Fibroblast of lung (primary cell): ENCODE results near the gene MEN1.

ENCODE experiments used
- EZH2 ChIP-seq: IDR thresholded peaks from 2 replicates; pipeline ENCODE4 v1.5.1; 2012; ENCODE audit warnings: low read length, control low read depth, mild to moderate bottlenecking; ENCODE audit errors: missing control alignments
- TF ChIP-seq, protein P1 (sequence below), 2 donors: IDR thresholded peaks in 1 of 2; conservative IDR thresholded peaks in 1 of 2; 1 replicate in 1 of 2; 2 replicates in 1 of 2; pipeline ENCODE4 v1.5.1; 2011 to 2012; ENCODE audit warnings: low read length in 2 of 2, control low read depth in 1 of 2, inconsistent platforms in 1 of 2, low read depth in 1 of 2, mild to moderate bottlenecking in 1 of 2

DNA sequence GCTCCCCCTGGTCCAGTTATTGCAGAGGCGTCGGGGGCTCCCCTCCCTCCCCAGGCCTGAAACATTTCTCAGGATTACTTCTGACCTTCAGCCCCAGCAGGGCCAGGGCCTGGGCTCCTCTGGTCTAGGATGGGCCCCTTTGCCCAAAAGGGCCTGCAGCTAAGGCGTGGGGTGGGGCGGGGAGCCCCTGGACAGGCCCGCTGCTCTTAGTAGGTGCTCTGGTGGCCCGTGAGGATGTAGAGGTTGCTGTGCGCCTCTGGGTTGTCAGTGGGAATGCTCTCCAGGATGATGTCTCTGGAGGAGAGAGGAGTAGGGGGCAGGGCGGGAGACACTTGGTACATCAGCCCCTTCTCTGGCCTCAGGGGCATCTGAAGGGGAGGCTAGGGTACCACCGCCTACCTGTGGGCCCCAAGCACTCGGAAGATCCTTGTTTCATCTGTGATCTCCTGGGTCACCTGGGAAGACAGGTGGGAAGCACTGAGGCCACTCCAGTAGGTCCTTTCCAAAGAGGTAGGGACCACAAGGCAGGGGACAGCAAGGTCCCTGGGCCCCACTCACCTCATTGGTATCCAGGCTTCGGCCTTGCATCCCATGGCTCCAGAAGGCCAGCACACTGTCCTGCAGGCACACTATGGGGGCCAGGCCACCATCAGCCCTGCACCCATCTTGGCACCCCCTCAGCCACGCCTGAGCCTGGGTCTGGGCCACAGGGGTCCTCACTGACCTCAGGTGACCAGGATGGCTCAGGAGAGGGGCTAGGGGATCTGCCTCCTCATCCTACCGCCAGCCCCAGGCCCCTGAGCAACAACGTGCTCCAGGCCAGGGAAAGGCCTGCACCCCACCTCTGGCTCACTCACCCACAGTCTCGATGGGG is 20.8 kb downstream of the MEN1 start:
- TF ChIP-seq, protein P1, sequence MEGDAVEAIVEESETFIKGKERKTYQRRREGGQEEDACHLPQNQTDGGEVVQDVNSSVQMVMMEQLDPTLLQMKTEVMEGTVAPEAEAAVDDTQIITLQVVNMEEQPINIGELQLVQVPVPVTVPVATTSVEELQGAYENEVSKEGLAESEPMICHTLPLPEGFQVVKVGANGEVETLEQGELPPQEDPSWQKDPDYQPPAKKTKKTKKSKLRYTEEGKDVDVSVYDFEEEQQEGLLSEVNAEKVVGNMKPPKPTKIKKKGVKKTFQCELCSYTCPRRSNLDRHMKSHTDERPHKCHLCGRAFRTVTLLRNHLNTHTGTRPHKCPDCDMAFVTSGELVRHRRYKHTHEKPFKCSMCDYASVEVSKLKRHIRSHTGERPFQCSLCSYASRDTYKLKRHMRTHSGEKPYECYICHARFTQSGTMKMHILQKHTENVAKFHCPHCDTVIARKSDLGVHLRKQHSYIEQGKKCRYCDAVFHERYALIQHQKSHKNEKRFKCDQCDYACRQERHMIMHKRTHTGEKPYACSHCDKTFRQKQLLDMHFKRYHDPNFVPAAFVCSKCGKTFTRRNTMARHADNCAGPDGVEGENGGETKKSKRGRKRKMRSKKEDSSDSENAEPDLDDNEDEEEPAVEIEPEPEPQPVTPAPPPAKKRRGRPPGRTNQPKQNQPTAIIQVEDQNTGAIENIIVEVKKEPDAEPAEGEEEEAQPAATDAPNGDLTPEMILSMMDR (conservative IDR thresholded peaks at IDR 0.05 in 1 of 2, IDR thresholded peaks at IDR 0.05 in 1 of 2; ENCODE audit: low read depth in 1 of 2, low read length in 2 of 2) = no peak
- no peak for TF ChIP-seq EZH2
